K562 (cell line): ENCODE results near the gene ANKRD44. TPM values are rescaled to one million over a fixed set of nuclear protein-coding genes. Genes with fewer than 3 reads are reported as not detected.

Experiments used
- ARID4B ChIP-seq: sonication (generic); formaldehyde crosslinking; IDR thresholded peaks from 2 replicates; pipeline ENCODE4 v1.8.0; 2022; ENCODE audit warnings: mild to moderate bottlenecking, missing genetic modification reagents
- BRF1 ChIP-seq: IDR thresholded peaks from 3 replicates; pipeline ENCODE4 v1.6.1; 2011; ENCODE audit warnings: borderline replicate concordance, mild to moderate bottlenecking; ENCODE audit not compliant: insufficient read length; ENCODE audit errors: extremely low read depth
- CTCF ChIP-seq, 3 experiments: IDR thresholded peaks in 2 of 3; conservative IDR thresholded peaks in 1 of 3; 2 replicates each; pipeline ENCODE4 v1.5.1; 2011 to 2012; ENCODE audit warnings: low read length in 3 of 3, mild to moderate bottlenecking in 3 of 3, control low read depth in 2 of 3, improper control_type of control experiment in 1 of 3, inconsistent platforms in 1 of 3, low read depth in 1 of 3, mixed read lengths in 1 of 3, moderate library complexity in 1 of 3; ENCODE audit not compliant: insufficient read depth in 2 of 3
- HMG20B ChIP-seq: fragments of 250-450 bp; sonication (Bioruptor Pico); IDR thresholded peaks from 2 replicates; pipeline ENCODE4 v1.5.0; 2021; ENCODE audit warnings: mild to moderate bottlenecking
- IRF9 ChIP-seq: fragments of 450-650 bp; IDR thresholded peaks from 2 replicates; pipeline ENCODE4 v1.6.1; 2016; ENCODE audit warnings: missing biosample characterization, missing genetic modification characterization
- YY1 ChIP-seq, 3 experiments: IDR thresholded peaks; 2 replicates each; pipeline ENCODE4 v1.6.1; 2011; ENCODE audit warnings: low read length in 2 of 3, mild to moderate bottlenecking in 2 of 3, moderate library complexity in 2 of 3, borderline replicate concordance in 1 of 3, control low read depth in 1 of 3, low read depth in 1 of 3; ENCODE audit not compliant: insufficient read depth in 3 of 3, insufficient replicate concordance in 2 of 3, control insufficient read depth in 1 of 3, insufficient read length in 1 of 3; ENCODE audit errors: extremely low read depth in 1 of 3
- polyA plus RNA-seq, 8 experiments: library from polyadenylated mRNA; depleted of rRNA in 4 of 8; stranded (reverse) in 5 of 8; unstranded in 3 of 8; fragments of >200 nt; fragmentation: Nextera tagmentation in 2 of 8; fragmentation: Illumina TruSeq in 1 of 8; extraction: Ambion mirVana in 2 of 8; extraction: Trizol in 1 of 8; gene quantifications; 2 replicates each; pipeline versions ENCODE4 v1.2.1 to v1.2.3, GENCODE V29; 2011 to 2014; ENCODE audit warnings: inconsistent platforms in 1 of 8, missing spikeins in 1 of 8
- total RNA-seq, 7 experiments: library from RNA; depleted of rRNA in 6 of 7; stranded (reverse); fragments of >200 nt in 6 of 7; fragmentation: Illumina TruSeq in 2 of 7; extraction: Trizol in 2 of 7; gene quantifications; 2 replicates each; pipeline versions ENCODE4 v1.2.1 to v1.2.3, GENCODE V29; 2011 to 2021; ENCODE audit warnings: low replicate concordance in 1 of 7
- TF ChIP-seq, protein P1 (sequence below), 2 experiments: fragments of 150-350 bp in 1 of 2; IDR thresholded peaks; 2 replicates each; pipeline ENCODE4 v1.6.1; 2012 to 2016; ENCODE audit warnings: low read depth in 2 of 2, low read length in 2 of 2, mild to moderate bottlenecking in 1 of 2, moderate library complexity in 1 of 2

ANKRD44 gene
- total and polyA plus RNA-seq, 9 of the 15 experiments (the other 6 are each of a cell fraction or from before 2014, with no cell fraction given): 0.03 to 0.64 (median 0.07) TPM; not detected in 3

DNA sequence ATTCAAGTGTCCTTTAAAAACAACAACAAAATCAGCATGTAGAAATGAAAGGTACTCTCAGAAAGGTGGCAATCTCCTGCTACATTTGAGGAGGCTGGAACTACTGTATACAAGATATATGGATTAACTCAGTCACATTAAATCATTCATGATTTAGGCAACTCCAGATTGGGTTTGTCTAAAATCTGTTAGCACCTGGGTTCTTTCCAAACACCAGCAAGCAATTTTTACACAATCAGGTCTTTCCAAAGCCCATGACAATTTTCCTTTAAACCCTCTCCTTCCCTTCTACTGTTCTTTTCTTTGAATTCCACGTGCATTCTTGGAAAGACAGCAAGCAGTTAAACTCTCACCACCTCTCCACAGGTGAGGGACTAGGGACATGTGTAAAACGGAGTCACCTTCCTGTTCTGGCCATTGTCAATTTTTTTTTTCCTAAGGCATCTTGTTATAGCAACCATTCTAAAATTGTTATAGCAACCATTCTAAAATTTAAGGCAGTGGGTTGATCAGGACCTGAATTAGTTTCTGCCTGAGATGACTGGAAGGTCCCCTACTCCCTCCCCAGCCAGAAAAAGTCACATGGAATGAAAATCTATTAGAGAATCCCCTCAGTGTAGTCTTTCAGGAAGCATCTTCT is 113.9 kb downstream of the ANKRD44 start (continued):
- no peak for TF ChIP-seq ARID4B (CRISPR knock-in tag)
- no peak for TF ChIP-seq BRF1
- TF ChIP-seq IRF9: no peak
- TF ChIP-seq HMG20B (CRISPR knock-in tag): no peak
- no peak for TF ChIP-seq YY1 (IDR thresholded peaks at IDR 0.05; ENCODE audit: borderline replicate concordance in 1 of 3, control insufficient read depth in 1 of 3, extremely low read depth in 1 of 3, insufficient read depth in 3 of 3, insufficient read length in 1 of 3, insufficient replicate concordance in 2 of 3, low read depth in 1 of 3, low read length in 2 of 3)
- TF ChIP-seq, protein P1, sequence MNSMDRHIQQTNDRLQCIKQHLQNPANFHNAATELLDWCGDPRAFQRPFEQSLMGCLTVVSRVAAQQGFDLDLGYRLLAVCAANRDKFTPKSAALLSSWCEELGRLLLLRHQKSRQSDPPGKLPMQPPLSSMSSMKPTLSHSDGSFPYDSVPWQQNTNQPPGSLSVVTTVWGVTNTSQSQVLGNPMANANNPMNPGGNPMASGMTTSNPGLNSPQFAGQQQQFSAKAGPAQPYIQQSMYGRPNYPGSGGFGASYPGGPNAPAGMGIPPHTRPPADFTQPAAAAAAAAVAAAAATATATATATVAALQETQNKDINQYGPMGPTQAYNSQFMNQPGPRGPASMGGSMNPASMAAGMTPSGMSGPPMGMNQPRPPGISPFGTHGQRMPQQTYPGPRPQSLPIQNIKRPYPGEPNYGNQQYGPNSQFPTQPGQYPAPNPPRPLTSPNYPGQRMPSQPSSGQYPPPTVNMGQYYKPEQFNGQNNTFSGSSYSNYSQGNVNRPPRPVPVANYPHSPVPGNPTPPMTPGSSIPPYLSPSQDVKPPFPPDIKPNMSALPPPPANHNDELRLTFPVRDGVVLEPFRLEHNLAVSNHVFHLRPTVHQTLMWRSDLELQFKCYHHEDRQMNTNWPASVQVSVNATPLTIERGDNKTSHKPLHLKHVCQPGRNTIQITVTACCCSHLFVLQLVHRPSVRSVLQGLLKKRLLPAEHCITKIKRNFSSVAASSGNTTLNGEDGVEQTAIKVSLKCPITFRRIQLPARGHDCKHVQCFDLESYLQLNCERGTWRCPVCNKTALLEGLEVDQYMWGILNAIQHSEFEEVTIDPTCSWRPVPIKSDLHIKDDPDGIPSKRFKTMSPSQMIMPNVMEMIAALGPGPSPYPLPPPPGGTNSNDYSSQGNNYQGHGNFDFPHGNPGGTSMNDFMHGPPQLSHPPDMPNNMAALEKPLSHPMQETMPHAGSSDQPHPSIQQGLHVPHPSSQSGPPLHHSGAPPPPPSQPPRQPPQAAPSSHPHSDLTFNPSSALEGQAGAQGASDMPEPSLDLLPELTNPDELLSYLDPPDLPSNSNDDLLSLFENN (IDR thresholded peaks at IDR 0.05; ENCODE audit: low read depth in 2 of 2, low read length in 2 of 2): no peak
- TF ChIP-seq CTCF (IDR thresholded peaks at IDR 0.05 in 2 of 3, conservative IDR thresholded peaks at IDR 0.05 in 1 of 3; ENCODE audit: insufficient read depth in 2 of 3, low read depth in 1 of 3, low read length in 3 of 3): no peak
